ENCODE results near the gene DRICH1.

The DRICH1 gene

GRCh38 chr22:23571486-23571885 is 60.6 kb downstream of the DRICH1 start:
- H3K4me3 ChIP-seq (replicated peaks; ENCODE audit: insufficient read depth, low read length), result no peak overlapping the region
- TF ChIP-seq CTCF (IDR thresholded peaks at IDR 0.05; ENCODE audit: insufficient read depth, low read length) (no peak), GABPA (IDR thresholded peaks at IDR 0.05; ENCODE audit: low read depth) (no peak), POLR2AphosphoS5 (IDR thresholded peaks at IDR 0.05; ENCODE audit: low read depth) (no peak), SPI1 (IDR thresholded peaks at IDR 0.05; ENCODE audit: borderline replicate concordance, low read depth) (no peak)
- TF ChIP-seq, protein P1, sequence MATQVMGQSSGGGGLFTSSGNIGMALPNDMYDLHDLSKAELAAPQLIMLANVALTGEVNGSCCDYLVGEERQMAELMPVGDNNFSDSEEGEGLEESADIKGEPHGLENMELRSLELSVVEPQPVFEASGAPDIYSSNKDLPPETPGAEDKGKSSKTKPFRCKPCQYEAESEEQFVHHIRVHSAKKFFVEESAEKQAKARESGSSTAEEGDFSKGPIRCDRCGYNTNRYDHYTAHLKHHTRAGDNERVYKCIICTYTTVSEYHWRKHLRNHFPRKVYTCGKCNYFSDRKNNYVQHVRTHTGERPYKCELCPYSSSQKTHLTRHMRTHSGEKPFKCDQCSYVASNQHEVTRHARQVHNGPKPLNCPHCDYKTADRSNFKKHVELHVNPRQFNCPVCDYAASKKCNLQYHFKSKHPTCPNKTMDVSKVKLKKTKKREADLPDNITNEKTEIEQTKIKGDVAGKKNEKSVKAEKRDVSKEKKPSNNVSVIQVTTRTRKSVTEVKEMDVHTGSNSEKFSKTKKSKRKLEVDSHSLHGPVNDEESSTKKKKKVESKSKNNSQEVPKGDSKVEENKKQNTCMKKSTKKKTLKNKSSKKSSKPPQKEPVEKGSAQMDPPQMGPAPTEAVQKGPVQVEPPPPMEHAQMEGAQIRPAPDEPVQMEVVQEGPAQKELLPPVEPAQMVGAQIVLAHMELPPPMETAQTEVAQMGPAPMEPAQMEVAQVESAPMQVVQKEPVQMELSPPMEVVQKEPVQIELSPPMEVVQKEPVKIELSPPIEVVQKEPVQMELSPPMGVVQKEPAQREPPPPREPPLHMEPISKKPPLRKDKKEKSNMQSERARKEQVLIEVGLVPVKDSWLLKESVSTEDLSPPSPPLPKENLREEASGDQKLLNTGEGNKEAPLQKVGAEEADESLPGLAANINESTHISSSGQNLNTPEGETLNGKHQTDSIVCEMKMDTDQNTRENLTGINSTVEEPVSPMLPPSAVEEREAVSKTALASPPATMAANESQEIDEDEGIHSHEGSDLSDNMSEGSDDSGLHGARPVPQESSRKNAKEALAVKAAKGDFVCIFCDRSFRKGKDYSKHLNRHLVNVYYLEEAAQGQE (IDR thresholded peaks at IDR 0.05; ENCODE audit: insufficient replicate concordance, low read depth), result no peak
- DNase-seq (ENCODE audit: low read depth in 1 of 2, low spot score in 1 of 2), result no peak
- no peak overlapping the region for H3K27ac ChIP-seq (replicated peaks)
- H3K27me3 ChIP-seq (ENCODE audit: insufficient read depth, poor library complexity, severe bottlenecking), result peaks cover 5% of the 10 kb centered on the region

DNA sequence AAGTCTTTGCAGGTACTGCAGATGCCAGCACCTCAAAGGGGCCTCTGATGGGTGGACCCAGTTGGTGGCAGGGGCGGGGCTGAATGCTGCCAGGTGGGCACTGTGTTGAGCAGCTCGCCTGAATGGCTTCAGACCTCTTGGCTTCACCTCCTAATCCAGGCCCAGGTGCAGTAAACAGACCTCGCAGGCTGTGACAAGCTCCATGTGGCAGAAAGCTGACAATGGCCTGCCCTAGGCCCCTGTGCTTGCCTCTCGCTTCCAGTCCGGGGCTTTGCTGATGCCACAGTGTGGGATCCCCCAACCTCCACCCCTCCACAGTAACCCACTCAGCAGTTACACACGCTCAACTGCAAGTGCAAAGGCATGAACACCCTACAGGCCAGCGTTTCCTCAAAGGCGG is 61.4 kb downstream of the DRICH1 start:
- no peak overlapping the region for H3K4me3 ChIP-seq (replicated peaks; ENCODE audit: insufficient read depth, low read length)
- TF ChIP-seq, protein P1 (IDR thresholded peaks at IDR 0.05; ENCODE audit: insufficient replicate concordance, low read depth), result no peak
- no peak for TF ChIP-seq SPI1 (IDR thresholded peaks at IDR 0.05; ENCODE audit: borderline replicate concordance, low read depth)
- H3K27ac ChIP-seq (replicated peaks), result no peak overlapping the region
- DNase-seq (ENCODE audit: low read depth in 1 of 2, low spot score in 1 of 2), result no peak
- H3K27me3 ChIP-seq (ENCODE audit: insufficient read depth, poor library complexity, severe bottlenecking), result peaks cover 9% of the 10 kb centered on the region

DNA sequence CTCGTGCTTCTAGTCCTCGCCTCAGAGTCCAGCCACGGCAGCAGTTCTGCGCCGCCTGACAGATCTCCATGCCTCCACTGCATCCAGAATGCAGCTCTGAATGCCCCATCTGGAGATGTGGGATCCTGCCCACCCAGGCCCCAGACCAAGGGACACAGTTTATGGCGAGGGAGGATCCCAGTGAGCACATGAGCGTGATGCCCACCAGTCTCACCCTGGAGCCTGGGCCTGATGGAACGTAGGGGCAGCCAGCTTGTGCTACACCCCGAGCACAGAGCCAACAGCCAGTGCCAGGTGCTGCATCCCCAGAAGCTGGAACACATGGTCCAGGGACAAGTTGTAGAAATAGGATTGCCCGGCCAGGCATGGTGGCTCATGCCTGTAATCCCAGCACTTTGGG is 62.4 kb downstream of the DRICH1 start:
- TF ChIP-seq POLR2AphosphoS5 (IDR thresholded peaks at IDR 0.05; ENCODE audit: low read depth) (no peak), SPI1 (IDR thresholded peaks at IDR 0.05; ENCODE audit: borderline replicate concordance, low read depth) (no peak), GABPA (IDR thresholded peaks at IDR 0.05; ENCODE audit: low read depth) (no peak), CTCF (IDR thresholded peaks at IDR 0.05; ENCODE audit: insufficient read depth, low read length) (no peak)
- TF ChIP-seq, protein P1 (IDR thresholded peaks at IDR 0.05; ENCODE audit: insufficient replicate concordance, low read depth), result no peak
- Histone ChIP-seq H3K27me3 (ENCODE audit: insufficient read depth, poor library complexity, severe bottlenecking) (peaks cover 12% of the 10 kb centered on the region), H3K4me3 (replicated peaks; ENCODE audit: insufficient read depth, low read length) (no peak overlapping the region), H3K27ac (replicated peaks) (no peak overlapping the region)
- DNase-seq (ENCODE audit: low read depth in 1 of 2, low spot score in 1 of 2), result no peak

DNA sequence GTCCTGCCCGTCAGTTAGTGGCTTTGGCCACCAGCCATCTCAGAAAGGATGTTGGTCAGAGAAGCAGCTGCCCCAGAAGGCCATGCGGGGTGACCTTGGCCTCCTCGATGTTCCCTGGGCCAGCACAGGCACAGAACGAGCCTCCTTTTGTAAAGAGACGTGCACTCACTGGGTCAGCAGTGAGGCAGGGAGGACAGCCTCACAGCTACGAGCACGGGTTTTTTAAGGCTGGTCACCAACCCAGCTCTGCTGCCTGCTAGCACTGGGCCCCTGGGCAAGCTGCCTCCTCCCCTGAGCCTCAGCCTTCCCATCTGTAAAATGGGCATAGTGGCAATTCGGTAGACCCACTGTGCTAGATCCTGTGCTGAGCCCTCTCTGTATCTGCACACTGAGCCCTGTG is 62.8 kb downstream of the DRICH1 start:
- Histone ChIP-seq H3K4me3 (replicated peaks; ENCODE audit: insufficient read depth, low read length) (no peak overlapping the region), H3K27me3 (ENCODE audit: insufficient read depth, poor library complexity, severe bottlenecking) (peaks cover 12% of the 10 kb centered on the region), H3K27ac (replicated peaks) (no peak overlapping the region)
- TF ChIP-seq CTCF (IDR thresholded peaks at IDR 0.05; ENCODE audit: insufficient read depth, low read length), result no peak
- TF ChIP-seq GABPA (IDR thresholded peaks at IDR 0.05; ENCODE audit: low read depth), result no peak
- TF ChIP-seq POLR2AphosphoS5 (IDR thresholded peaks at IDR 0.05; ENCODE audit: low read depth), result no peak
- TF ChIP-seq SPI1 (IDR thresholded peaks at IDR 0.05; ENCODE audit: borderline replicate concordance, low read depth), result no peak
- TF ChIP-seq, protein P1 (IDR thresholded peaks at IDR 0.05; ENCODE audit: insufficient replicate concordance, low read depth), result no peak
- no peak for DNase-seq (ENCODE audit: low read depth in 1 of 2, low spot score in 1 of 2)
